GM21786 (cell line): ENCODE data around the gene SYCE3.

ENCODE experiments used
- ATAC-seq: cut with Tn5 transposase; IDR thresholded peaks from one replicate; pipeline ENCODE4 v1.9.1; 2021; ENCODE audit not compliant: unreplicated experiment

The SYCE3 gene

GRCh38 chr22:50576806-50577696 lies 14.3 kb upstream of the SYCE3 start:
- no peak for ATAC-seq

- no peak for ATAC-seq
Observed at GRCh38 chr22:50576070-50576469, 13.4 kb upstream of the SYCE3 start.

- no peak for ATAC-seq
Observed at GRCh38 chr22:50575426-50575941, 12.8 kb upstream of the SYCE3 start.

GRCh38 chr22:50574383-50574755 lies 11.7 kb upstream of the SYCE3 start:
- no peak for ATAC-seq

- no peak for ATAC-seq
Observed at GRCh38 chr22:50573491-50574382, 11.0 kb upstream of the SYCE3 start.

GRCh38 chr22:50572965-50573364 lies 10.2 kb upstream of the SYCE3 start:
- ATAC-seq, result no peak

GRCh38 chr22:50571264-50572175 lies 8.8 kb upstream of the SYCE3 start:
- no peak for ATAC-seq

- no peak for ATAC-seq
Observed at GRCh38 chr22:50570861-50571260, 8.1 kb upstream of the SYCE3 start.

- no peak for ATAC-seq
Observed at GRCh38 chr22:50569896-50570535, 7.3 kb upstream of the SYCE3 start.

GRCh38 chr22:50569041-50569459 lies 6.3 kb upstream of the SYCE3 start:
- ATAC-seq, result no peak

GRCh38 chr22:50568626-50569025 lies 5.9 kb upstream of the SYCE3 start:
- no peak for ATAC-seq

GRCh38 chr22:50567721-50568252 lies 5.1 kb upstream of the SYCE3 start:
- no peak for ATAC-seq

- no peak for ATAC-seq
Observed at GRCh38 chr22:50564289-50564688, 1.6 kb upstream of the SYCE3 start.

- no peak for ATAC-seq
Observed at GRCh38 chr22:50563413-50564160, 868 bp upstream of the SYCE3 start.

GRCh38 chr22:50561401-50562358 lies 1.0 kb downstream of the SYCE3 start:
- no peak for ATAC-seq

GRCh38 chr22:50560034-50560433 lies 2.7 kb downstream of the SYCE3 start:
- no peak for ATAC-seq

- no peak for ATAC-seq
Observed at GRCh38 chr22:50556703-50557102, 6.0 kb downstream of the SYCE3 start.

- no peak for ATAC-seq
Observed at GRCh38 chr22:50553310-50553709, 9.4 kb downstream of the SYCE3 start.
